Right atrium auricular region (tissue), 2 donors: ENCODE data around the gene ZNF783. TPM values are rescaled to one million over a fixed set of nuclear protein-coding genes. Genes with fewer than 3 reads are reported as not detected.
"Not testable (repeated sequence)": the region's sequence is repeated elsewhere in the genome, so short reads cannot be mapped to it uniquely, and the experiment has no call there.

ENCODE experiments used
- DNase-seq: peaks from one replicate; pipeline ENCODE4 v3.0.0-alpha.2; 2019; ENCODE audit warnings: low spot score
- H3K27ac ChIP-seq, 2 donors: fragments of 200-600 bp; sonication (generic); 1 replicate in 1 of 2; 2 replicates in 1 of 2; pipeline ENCODE4 v1.5.1; 2016 to 2019
- H3K27me3 ChIP-seq, 2 donors: fragments of 200-600 bp; sonication (generic); one replicate each; pipeline versions ENCODE4 v1.5.1 to v1.6.0; 2017 to 2019
- H3K36me3 ChIP-seq: fragments of 200-600 bp; sonication (generic); one replicate; pipeline ENCODE4 v1.5.1; 2016
- H3K4me1 ChIP-seq, 2 donors: fragments of 200-600 bp; sonication (generic); one replicate each; pipeline versions ENCODE4 v1.5.1 to v1.6.0; 2017 to 2019
- H3K4me3 ChIP-seq, 2 donors: fragments of 200-600 bp; sonication (generic); 1 replicate in 1 of 2; 2 replicates in 1 of 2; pipeline ENCODE4 v1.5.1; 2017 to 2019; ENCODE audit warnings: mild to moderate bottlenecking in 1 of 2, moderate library complexity in 1 of 2
- H3K9me3 ChIP-seq, 2 donors: fragments of 200-600 bp; sonication (generic); one replicate each; pipeline ENCODE4 v1.5.1; 2019
- total RNA-seq, 2 donors: library from RNA; depleted of rRNA; stranded (reverse); fragments of >200 nt; gene quantifications; one replicate each; pipeline ENCODE4 v1.1.0, GENCODE V29; 2016
- TF ChIP-seq, protein P1 (sequence below), 2 donors: fragments of 200-600 bp; sonication (generic); IDR thresholded peaks; one replicate each; pipeline ENCODE4 v1.5.1; 2019; ENCODE audit warnings: antibody characterized with exemption in 2 of 2

ZNF783 gene
- total RNA-seq, 2 donors from 2014 or later = 3.7 to 5.1 TPM

DNA sequence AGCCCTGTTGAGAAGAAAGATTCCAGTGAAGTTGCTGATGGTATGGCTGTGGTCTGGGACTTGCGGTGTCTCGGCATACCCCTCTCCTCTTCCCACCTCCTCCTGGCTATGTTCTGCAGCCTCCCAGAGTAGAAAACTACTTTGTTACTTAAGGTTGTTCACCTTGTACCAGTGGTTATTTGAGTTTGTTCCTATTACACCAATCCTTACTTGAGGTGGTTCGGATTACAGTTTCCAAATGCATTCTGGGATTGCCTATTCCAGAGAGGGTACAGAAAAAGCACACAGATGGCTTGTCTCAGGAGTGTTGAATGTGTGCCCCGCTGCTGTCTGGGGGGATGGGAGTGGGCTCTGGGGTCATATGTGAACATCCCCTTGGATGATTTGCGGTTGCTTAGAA, 6.8 kb upstream of the ZNF783 start:
- Histone ChIP-seq H3K4me3 (no peak overlapping the region), H3K36me3 (peaks cover 57% of the 10 kb centered on the region), H3K27me3 (no peaks in the 10 kb centered on the region), H3K27ac (no peak overlapping the region), H3K9me3 (no peaks in the 10 kb centered on the region), H3K4me1 (no peaks in the 10 kb centered on the region)
- TF ChIP-seq, protein P1, sequence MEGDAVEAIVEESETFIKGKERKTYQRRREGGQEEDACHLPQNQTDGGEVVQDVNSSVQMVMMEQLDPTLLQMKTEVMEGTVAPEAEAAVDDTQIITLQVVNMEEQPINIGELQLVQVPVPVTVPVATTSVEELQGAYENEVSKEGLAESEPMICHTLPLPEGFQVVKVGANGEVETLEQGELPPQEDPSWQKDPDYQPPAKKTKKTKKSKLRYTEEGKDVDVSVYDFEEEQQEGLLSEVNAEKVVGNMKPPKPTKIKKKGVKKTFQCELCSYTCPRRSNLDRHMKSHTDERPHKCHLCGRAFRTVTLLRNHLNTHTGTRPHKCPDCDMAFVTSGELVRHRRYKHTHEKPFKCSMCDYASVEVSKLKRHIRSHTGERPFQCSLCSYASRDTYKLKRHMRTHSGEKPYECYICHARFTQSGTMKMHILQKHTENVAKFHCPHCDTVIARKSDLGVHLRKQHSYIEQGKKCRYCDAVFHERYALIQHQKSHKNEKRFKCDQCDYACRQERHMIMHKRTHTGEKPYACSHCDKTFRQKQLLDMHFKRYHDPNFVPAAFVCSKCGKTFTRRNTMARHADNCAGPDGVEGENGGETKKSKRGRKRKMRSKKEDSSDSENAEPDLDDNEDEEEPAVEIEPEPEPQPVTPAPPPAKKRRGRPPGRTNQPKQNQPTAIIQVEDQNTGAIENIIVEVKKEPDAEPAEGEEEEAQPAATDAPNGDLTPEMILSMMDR (IDR thresholded peaks at IDR 0.05) = no peak
- no peak for DNase-seq

DNA sequence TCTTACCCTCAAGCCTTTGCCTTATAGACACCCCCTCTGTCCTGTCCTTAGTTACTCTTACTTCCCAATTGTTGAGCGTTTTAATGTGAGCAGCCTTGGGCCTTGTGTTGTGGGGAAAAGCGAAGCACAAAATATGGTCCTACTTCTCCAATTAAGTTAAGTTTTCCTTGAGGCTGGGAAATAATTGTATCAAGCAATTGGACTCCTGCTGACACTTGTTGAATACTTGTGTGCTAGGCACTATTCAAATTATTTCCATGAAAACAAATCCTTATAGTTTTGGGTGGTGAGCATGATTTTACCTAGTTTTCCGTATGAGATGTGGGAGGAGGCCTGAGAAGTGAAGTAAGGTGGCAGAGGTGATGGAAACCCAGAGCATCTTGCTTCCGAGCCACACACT, 5.4 kb upstream of the ZNF783 start:
- Histone ChIP-seq H3K9me3 (no peaks in the 10 kb centered on the region), H3K27me3 (no peaks in the 10 kb centered on the region), H3K4me3 (no peak overlapping the region), H3K4me1 (peaks cover 0 to 6% of the 10 kb centered on the region in 2 donors), H3K36me3 (peaks cover 43% of the 10 kb centered on the region), H3K27ac (no peak overlapping the region)
- no peak for DNase-seq
- TF ChIP-seq, protein P1 (IDR thresholded peaks at IDR 0.05) = no peak

DNA sequence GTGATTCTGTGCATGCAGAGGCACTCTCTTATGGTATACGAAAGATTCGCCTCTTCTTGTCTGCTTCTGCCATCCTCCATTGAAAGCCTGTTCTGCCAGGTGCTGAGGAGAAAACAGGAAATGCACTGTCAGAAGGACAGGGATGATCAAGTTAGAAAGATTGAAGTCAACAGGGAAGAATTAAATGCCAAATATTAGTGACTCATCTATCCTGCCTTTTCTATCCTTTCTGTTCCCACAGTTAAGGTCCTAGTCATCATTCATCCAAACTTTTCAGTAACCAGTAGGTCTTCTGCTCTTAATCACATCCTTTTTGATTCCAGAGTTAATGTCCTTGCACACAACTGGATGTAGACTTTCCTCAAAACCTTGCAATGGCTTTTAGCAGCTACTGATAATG, 4.8 kb upstream of the ZNF783 start:
- TF ChIP-seq, protein P1 (IDR thresholded peaks at IDR 0.05) = no peak
- Histone ChIP-seq H3K27me3 (no peaks in the 10 kb centered on the region), H3K4me1 (peaks cover 0 to 7% of the 10 kb centered on the region in 2 donors), H3K4me3 (no peak overlapping the region), H3K36me3 (peaks cover 37% of the 10 kb centered on the region), H3K9me3 (no peaks in the 10 kb centered on the region), H3K27ac (no peak overlapping the region)
- DNase-seq = no peak

DNA sequence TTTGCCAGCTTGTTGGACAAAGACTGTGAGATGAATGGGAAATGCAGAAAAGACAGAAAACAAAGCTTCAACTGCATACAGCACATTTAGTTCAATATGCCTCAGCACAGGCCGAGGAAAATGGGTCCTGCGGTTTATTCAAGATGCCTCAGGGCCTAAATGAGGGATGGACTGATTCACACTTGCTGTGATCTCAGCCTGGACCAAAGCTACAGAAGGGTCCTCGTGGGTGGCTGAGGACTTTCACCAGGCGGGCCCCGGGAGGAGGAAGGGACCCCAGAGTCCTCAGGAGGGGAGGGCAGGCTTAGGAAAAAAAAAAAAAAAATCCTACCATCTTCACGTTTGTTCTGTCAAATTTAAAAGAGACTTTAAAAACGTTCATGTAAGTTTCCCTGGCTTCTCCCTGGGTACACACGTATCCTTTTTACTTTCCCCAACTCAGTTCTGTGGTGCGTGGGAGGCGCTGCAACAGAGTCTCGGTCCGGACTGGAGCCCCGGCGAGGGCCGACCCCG, 624 bp upstream of the ZNF783 start:
- H3K4me3 ChIP-seq = peak overlapping the region; percentile 45 to 60
- H3K27ac ChIP-seq = peak overlapping the region; percentile 85 to 89
- H3K36me3 ChIP-seq = peaks cover 2% of the 10 kb centered on the region
- H3K27me3 ChIP-seq = no peaks in the 10 kb centered on the region
- TF ChIP-seq, protein P1 (IDR thresholded peaks at IDR 0.05) = no peak
- no peaks in the 10 kb centered on the region for H3K9me3 ChIP-seq
- H3K4me1 ChIP-seq = peaks cover 0 to 29% of the 10 kb centered on the region in 2 donors
- no peak for DNase-seq

DNA sequence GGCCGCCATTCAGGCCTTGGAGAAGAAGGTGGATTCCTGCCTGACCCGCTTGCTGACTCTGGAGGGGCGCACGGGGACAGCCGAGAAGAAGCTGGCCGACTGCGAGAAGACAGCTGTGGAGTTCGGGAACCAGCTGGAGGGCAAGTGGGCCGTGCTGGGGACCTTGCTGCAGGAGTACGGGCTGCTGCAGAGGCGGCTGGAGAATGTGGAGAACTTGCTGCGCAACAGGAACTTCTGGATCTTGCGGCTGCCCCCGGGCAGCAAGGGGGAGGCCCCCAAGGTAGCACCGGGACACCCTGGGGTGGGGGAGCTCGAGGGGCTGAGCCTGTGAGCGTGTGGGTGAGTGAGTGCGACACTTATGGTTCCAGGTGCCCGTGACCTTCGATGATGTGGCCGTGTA, 4.5 kb downstream of the ZNF783 start:
- Histone ChIP-seq H3K27me3 (no peaks in the 10 kb centered on the region), H3K27ac (no peak overlapping the region), H3K4me3 (no peak overlapping the region), H3K4me1 (peaks cover 0 to 24% of the 10 kb centered on the region in 2 donors), H3K9me3 (no peaks in the 10 kb centered on the region), H3K36me3 (peaks cover 26% of the 10 kb centered on the region)
- DNase-seq = no peak
- TF ChIP-seq, protein P1 (IDR thresholded peaks at IDR 0.05) = no peak

DNA sequence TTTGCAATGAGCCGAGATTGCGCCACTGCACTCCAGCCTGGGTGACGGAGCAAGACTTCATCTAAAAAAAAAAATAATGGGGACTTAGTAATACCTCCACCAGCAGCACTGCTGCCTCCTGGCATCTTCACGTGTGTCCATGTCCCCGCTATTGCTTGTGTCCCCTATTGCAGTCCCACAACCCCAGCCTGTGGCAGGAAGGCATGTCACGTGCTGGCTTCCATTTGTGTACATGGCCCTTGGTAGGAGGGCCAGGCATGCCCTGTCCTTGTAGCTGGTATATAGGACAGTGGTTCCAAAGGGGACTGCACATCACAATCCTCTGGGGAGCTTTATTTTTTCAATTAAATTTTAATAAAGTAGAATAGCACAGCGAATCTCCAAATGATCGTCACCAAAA, 5.7 kb downstream of the ZNF783 start:
- Histone ChIP-seq H3K9me3 (no peaks in the 10 kb centered on the region), H3K4me1 (peaks cover 0 to 18% of the 10 kb centered on the region in 2 donors), H3K4me3 (no peak overlapping the region), H3K27me3 (no peaks in the 10 kb centered on the region), H3K36me3 (peaks cover 26% of the 10 kb centered on the region), H3K27ac (no peak overlapping the region)
- DNase-seq = no peak
- TF ChIP-seq, protein P1 (IDR thresholded peaks at IDR 0.05) = no peak

DNA sequence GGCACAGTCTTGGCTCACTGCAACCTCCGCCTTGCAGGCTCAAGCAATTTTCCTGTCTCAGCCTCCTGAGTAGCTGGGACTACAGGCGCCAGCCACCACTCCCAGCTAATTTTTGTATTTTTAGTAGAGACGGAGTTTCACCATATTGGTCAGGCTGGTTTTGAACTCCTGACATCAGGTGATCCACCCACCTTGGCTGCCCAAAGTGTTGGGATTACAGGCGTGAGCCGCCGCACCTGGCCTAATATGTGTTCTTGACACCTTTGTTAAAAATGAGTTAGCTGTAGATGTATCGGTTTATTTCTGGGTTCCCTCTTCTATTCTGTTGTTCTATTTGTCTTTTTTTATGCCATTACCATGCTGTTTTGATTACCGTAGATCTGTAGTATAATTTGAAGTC, 12.4 kb downstream of the ZNF783 start:
- not testable (repeated sequence) for DNase-seq, H3K27me3 ChIP-seq, H3K4me3 ChIP-seq, H3K4me1 ChIP-seq, H3K27ac ChIP-seq, H3K9me3 ChIP-seq
- peaks cover 44% of the 10 kb centered on the region for H3K36me3 ChIP-seq
